Vagina (tissue), 2 donors: Measurements from ENCODE around the gene COL6A3.

Source experiments
- POLR2A ChIP-seq, 2 donors: fragments of 450-650 bp; IDR thresholded peaks; one replicate each; pipeline ENCODE4 v1.6.1; 2017; ENCODE audit warnings: antibody characterized with exemption in 2 of 2, mild to moderate bottlenecking in 2 of 2, moderate library complexity in 2 of 2
- TF ChIP-seq, protein P1 (sequence below), 3 experiments: fragments of 450-650 bp in 2 of 3; fragments of 200-600 bp in 1 of 3; sonication (generic) in 1 of 3; IDR thresholded peaks; one replicate each; pipeline ENCODE4 v1.5.1; 2017 to 2019; ENCODE audit warnings: antibody characterized with exemption in 3 of 3, mild to moderate bottlenecking in 2 of 3, moderate library complexity in 2 of 3

DNA sequence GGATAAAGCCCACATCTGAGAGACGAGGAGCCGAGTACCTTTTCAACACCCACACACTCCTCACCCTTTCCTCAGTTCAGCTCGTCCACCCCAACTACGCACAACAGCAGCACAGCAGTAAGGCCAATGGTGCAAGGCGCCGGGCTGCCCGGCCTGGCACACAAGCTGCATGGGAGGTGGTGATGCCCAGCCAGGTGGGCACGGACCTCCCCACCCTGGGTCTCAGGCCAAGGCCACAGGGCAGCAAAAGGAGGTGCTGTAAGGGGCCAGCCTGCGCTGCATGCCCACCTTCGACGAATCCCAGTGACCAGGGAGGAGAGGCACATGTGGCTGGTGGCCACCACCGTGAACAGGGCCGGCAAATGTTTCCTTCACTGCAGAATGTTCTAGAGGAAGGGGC, 36.6 kb upstream of the COL6A3 start:
- TF ChIP-seq, protein P1, sequence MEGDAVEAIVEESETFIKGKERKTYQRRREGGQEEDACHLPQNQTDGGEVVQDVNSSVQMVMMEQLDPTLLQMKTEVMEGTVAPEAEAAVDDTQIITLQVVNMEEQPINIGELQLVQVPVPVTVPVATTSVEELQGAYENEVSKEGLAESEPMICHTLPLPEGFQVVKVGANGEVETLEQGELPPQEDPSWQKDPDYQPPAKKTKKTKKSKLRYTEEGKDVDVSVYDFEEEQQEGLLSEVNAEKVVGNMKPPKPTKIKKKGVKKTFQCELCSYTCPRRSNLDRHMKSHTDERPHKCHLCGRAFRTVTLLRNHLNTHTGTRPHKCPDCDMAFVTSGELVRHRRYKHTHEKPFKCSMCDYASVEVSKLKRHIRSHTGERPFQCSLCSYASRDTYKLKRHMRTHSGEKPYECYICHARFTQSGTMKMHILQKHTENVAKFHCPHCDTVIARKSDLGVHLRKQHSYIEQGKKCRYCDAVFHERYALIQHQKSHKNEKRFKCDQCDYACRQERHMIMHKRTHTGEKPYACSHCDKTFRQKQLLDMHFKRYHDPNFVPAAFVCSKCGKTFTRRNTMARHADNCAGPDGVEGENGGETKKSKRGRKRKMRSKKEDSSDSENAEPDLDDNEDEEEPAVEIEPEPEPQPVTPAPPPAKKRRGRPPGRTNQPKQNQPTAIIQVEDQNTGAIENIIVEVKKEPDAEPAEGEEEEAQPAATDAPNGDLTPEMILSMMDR (IDR thresholded peaks at IDR 0.05): no peak
- no peak for TF ChIP-seq POLR2A (IDR thresholded peaks at IDR 0.05)
